ENCODE measurements around the gene SBNO2. TPM values are rescaled to one million over a fixed set of nuclear protein-coding genes. Genes with fewer than 3 reads are reported as not detected.

Gene SBNO2
- total and polyA plus RNA-seq, 2 donors (not counting 1 experiment from before 2014, with no cell fraction given), result 42.8 to 83.3 TPM

- intact Hi-C loops (cut with micrococcal nuclease), result no loop called here
- H3K27me3 ChIP-seq (replicated peaks in 1 of 4; ENCODE audit: control extremely low read depth in 1 of 4, control insufficient read depth in 3 of 4, insufficient read depth in 4 of 4, low read length in 3 of 4), result no peaks in the 10 kb centered on the region
- WGBS (ENCODE audit: insufficient coverage), result 93% methylated on average over 43 of the region's 45 CpGs
- ChIA-PET POLR2A (interaction anchor here (1.5 to 4.3 kb wide), 2 partner anchors 12 to 52 kb away, joined by 3 to 33 read pairs; partner anchors contain the start of genes ARHGAP45 and CNN2), CTCF (interaction anchor here (1.8 to 6.9 kb wide), 2 partner anchors 8 to 14 kb away, joined by 6 to 49 read pairs; no protein-coding TSS in a partner anchor)
- H3K27ac ChIP-seq (ENCODE audit: low read length in 2 of 2), result no peak overlapping the region
- H3K4me1 ChIP-seq (ENCODE audit: control insufficient read depth in 2 of 2, insufficient read depth in 2 of 2, low read length in 2 of 2), result peaks cover 49 to 84% of the 10 kb centered on the region in 2 donors
- no peak overlapping the region for H2AFZ ChIP-seq (ENCODE audit: insufficient read depth, low read depth, low read length, poor library complexity, severe bottlenecking)
- ATAC-seq (ENCODE audit: low read depth), result no peak
- H3K79me2 ChIP-seq (ENCODE audit: control insufficient read depth, insufficient read depth, low read length), result peaks cover 56% of the 10 kb centered on the region
- no peak overlapping the region for H3K4me3 Mint-ChIP-seq
- H3K4me3 ChIP-seq (ENCODE audit: control extremely low read depth in 1 of 5, extremely low read depth in 1 of 5, insufficient read depth in 1 of 5, low read depth in 2 of 5, low read length in 4 of 5), result no peak overlapping the region
- no peaks in the 10 kb centered on the region for H3K9me3 Mint-ChIP-seq (ENCODE audit: insufficient read depth)
- H4K20me1 ChIP-seq (ENCODE audit: control insufficient read depth, insufficient read depth, low read length, poor library complexity, severe bottlenecking), result peaks cover 70% of the 10 kb centered on the region
- H3K27me3 Mint-ChIP-seq, result no peaks in the 10 kb centered on the region
- H3K27ac Mint-ChIP-seq, result peak overlapping the region; percentile 37
- H3K4me2 ChIP-seq (replicated peaks; ENCODE audit: low read depth, low read length, poor library complexity, severe bottlenecking), result no peak overlapping the region
- H3K36me3 ChIP-seq (replicated peaks in 1 of 2; ENCODE audit: control extremely low read depth in 1 of 2, control insufficient read depth in 1 of 2, extremely low read depth in 1 of 2, insufficient read depth in 2 of 2, low read length in 1 of 2), result peaks cover 0 to 81% of the 10 kb centered on the region in 2 experiments
- H3K4me1 Mint-ChIP-seq, result peaks cover 41% of the 10 kb centered on the region
- TF ChIP-seq CTCF (IDR thresholded peaks at IDR 0.05) (no peak), EZH2 (IDR thresholded peaks at IDR 0.05; ENCODE audit: borderline replicate concordance, insufficient read depth, low read depth, low read length, poor library complexity, severe bottlenecking) (no peak)
- no peaks in the 10 kb centered on the region for H3K9me3 ChIP-seq (ENCODE audit: control extremely low read depth in 1 of 3, control insufficient read depth in 2 of 3, insufficient read depth in 1 of 3, low read length in 2 of 3)
- no peak overlapping the region for H3K9ac ChIP-seq (ENCODE audit: low read length)
- DNase-seq, result no peak
These were observed 94.4 kb downstream of the SBNO2 start for GRCh38 chr19:1079566-1080111.

GRCh38 chr19:1076951-1077350 is 97.1 kb downstream of the SBNO2 start:
- no peaks in the 10 kb centered on the region for H3K27me3 Mint-ChIP-seq
- no peaks in the 10 kb centered on the region for H3K27me3 ChIP-seq (replicated peaks in 1 of 4; ENCODE audit: control extremely low read depth in 1 of 4, control insufficient read depth in 3 of 4, insufficient read depth in 4 of 4, low read length in 3 of 4)
- peak; percentile 95 for DNase-seq
- peaks cover 68 to 94% of the 10 kb centered on the region in 2 donors for H3K4me1 ChIP-seq (ENCODE audit: control insufficient read depth in 2 of 2, insufficient read depth in 2 of 2, low read length in 2 of 2)
- H3K9ac ChIP-seq (ENCODE audit: low read length), result peak overlapping the region; percentile 40
- WGBS (ENCODE audit: insufficient coverage), result 1% methylated on average over 15 of the region's 16 CpGs
- peak; percentile 86 for ATAC-seq (ENCODE audit: low read depth)
- POLR2A ChIA-PET, result interaction anchor here (0.6 to 5.0 kb wide), 12 partner anchors 8 to 271 kb away, joined by 3 to 67 read pairs (median 6); partner anchors contain the start of genes ARHGAP45, CNN2, GPX4 and WDR18
- CTCF ChIA-PET, result interaction anchor here (0.6 to 6.9 kb wide), 8 partner anchors 10 to 179 kb away, joined by 3 to 56 read pairs (median 4); partner anchors contain the start of genes ABCA7 and ARHGAP45
- TF ChIP-seq CTCF (IDR thresholded peaks at IDR 0.05), result no peak
- no peak for TF ChIP-seq EZH2 (IDR thresholded peaks at IDR 0.05; ENCODE audit: borderline replicate concordance, insufficient read depth, low read depth, low read length, poor library complexity, severe bottlenecking)
- peak overlapping the region in 4 of 5 experiments; percentile 15 to 42 (median 28) for H3K4me3 ChIP-seq (ENCODE audit: control extremely low read depth in 1 of 5, extremely low read depth in 1 of 5, insufficient read depth in 1 of 5, low read depth in 2 of 5, low read length in 4 of 5)
- no peak overlapping the region for H2AFZ ChIP-seq (ENCODE audit: insufficient read depth, low read depth, low read length, poor library complexity, severe bottlenecking)
- intact Hi-C loops (cut with micrococcal nuclease), result loop anchor here (1.0 to 2.0 kb wide), 5 partner anchors 8 to 56 kb away; partner anchors contain the start of genes POLR2E, RNU6-2 and TMEM259
- H3K36me3 ChIP-seq (replicated peaks in 1 of 2; ENCODE audit: control extremely low read depth in 1 of 2, control insufficient read depth in 1 of 2, extremely low read depth in 1 of 2, insufficient read depth in 2 of 2, low read length in 1 of 2), result peaks cover 0 to 84% of the 10 kb centered on the region in 2 experiments
- peaks cover 69% of the 10 kb centered on the region for H4K20me1 ChIP-seq (ENCODE audit: control insufficient read depth, insufficient read depth, low read length, poor library complexity, severe bottlenecking)
- peak overlapping the region; percentile 90 for H3K4me2 ChIP-seq (replicated peaks; ENCODE audit: low read depth, low read length, poor library complexity, severe bottlenecking)
- peak overlapping the region; percentile 97 for H3K27ac Mint-ChIP-seq
- peak overlapping the region; percentile 86 to 87 for H3K27ac ChIP-seq (ENCODE audit: low read length in 2 of 2)
- H3K79me2 ChIP-seq (ENCODE audit: control insufficient read depth, insufficient read depth, low read length), result peaks cover 78% of the 10 kb centered on the region
- peak overlapping the region; percentile 81 for H3K4me3 Mint-ChIP-seq
- no peaks in the 10 kb centered on the region for H3K9me3 Mint-ChIP-seq (ENCODE audit: insufficient read depth)
- peaks cover 51% of the 10 kb centered on the region for H3K4me1 Mint-ChIP-seq
- no peaks in the 10 kb centered on the region for H3K9me3 ChIP-seq (ENCODE audit: control extremely low read depth in 1 of 3, control insufficient read depth in 2 of 3, insufficient read depth in 1 of 3, low read length in 2 of 3)
